IMR-90 (cell line): ENCODE measurements around the gene SEC22A. TPM values are rescaled to one million over a fixed set of nuclear protein-coding genes. Genes with fewer than 3 reads are reported as not detected.

ENCODE experiments used
- ATAC-seq: fragments of 200-7000 bp; cut with Tn5 transposase; 2 replicates; pipeline ENCODE4 v1.9.1; 2020; ENCODE audit warnings: low read depth, mild to moderate bottlenecking, moderate library complexity
- BruUV-seq: library from RNA; stranded (reverse); fragments of 400-500 nt; replicated peaks from 2 replicates; lab custom pipeline; 2021; lab: Mats Ljungman, UMichigan
- CTCF ChIA-PET: fragments of 300-600 bp; formaldehyde crosslinking; extraction: SDS; loops from one replicate; lab custom pipeline; 2021; ENCODE audit warnings: antibody characterized with exemption; lab: Yijun Ruan, JAX
- POLR2A ChIA-PET: fragments of 300-600 bp; sonication (Branson Sonifier 250); formaldehyde crosslinking; loops from one replicate; lab custom pipeline; 2022; ENCODE audit warnings: antibody characterized with exemption; ENCODE audit not compliant: unreplicated experiment; lab: Charles Lee
- DNase-seq: peaks from one replicate; pipeline ENCODE4 v3.0.0; 2013
- H2AFZ ChIP-seq: replicated peaks from 2 replicates; pipeline ENCODE3; 2013; ENCODE audit warnings: low read length, mild to moderate bottlenecking; ENCODE audit not compliant: poor library complexity
- H2AK5ac ChIP-seq: 2 replicates; pipeline ENCODE4 v1.6.1; 2013; ENCODE audit warnings: low read depth, low read length, inconsistent platforms
- H2AK9ac ChIP-seq: replicated peaks from 2 replicates; pipeline ENCODE3; 2013; ENCODE audit warnings: mild to moderate bottlenecking, low read depth, low read length, moderate library complexity; ENCODE audit not compliant: poor library complexity
- H2BK120ac ChIP-seq: 2 replicates; pipeline ENCODE4 v1.6.1; 2013; ENCODE audit warnings: low read depth, low read length, inconsistent platforms
- H2BK15ac ChIP-seq: 3 replicates; pipeline ENCODE4 v1.6.1; 2013; ENCODE audit warnings: low read depth, low read length, inconsistent platforms
- H2BK20ac ChIP-seq: 2 replicates; pipeline ENCODE4 v1.6.1; 2013; ENCODE audit warnings: low read depth, mild to moderate bottlenecking, inconsistent platforms, low read length, moderate library complexity
- H2BK5ac ChIP-seq: 2 replicates; pipeline ENCODE4 v1.6.1; 2013; ENCODE audit warnings: mild to moderate bottlenecking, low read depth, low read length, inconsistent platforms; ENCODE audit not compliant: poor library complexity, severe bottlenecking
- H3K14ac ChIP-seq: replicated peaks from 2 replicates; pipeline ENCODE4 v1.6.1; 2013; ENCODE audit warnings: low read depth, low read length, inconsistent platforms
- H3K18ac ChIP-seq: 2 replicates; pipeline ENCODE4 v1.6.1; 2013; ENCODE audit warnings: low read depth, low read length, control low read depth
- H3K23ac ChIP-seq: 2 replicates; pipeline ENCODE4 v1.6.1; 2013; ENCODE audit warnings: low read depth, low read length, inconsistent platforms
- H3K27ac ChIP-seq: 2 replicates; pipeline ENCODE4 v1.5.1; 2013; ENCODE audit warnings: mild to moderate bottlenecking, control low read depth, low read length; ENCODE audit not compliant: insufficient read depth
- H3K27me3 ChIP-seq: 2 replicates; pipeline ENCODE4 v1.6.1; 2013; ENCODE audit warnings: low read length; ENCODE audit not compliant: control insufficient read depth, insufficient read depth
- H3K36me3 ChIP-seq: 2 replicates; pipeline ENCODE4 v1.6.1; 2013; ENCODE audit warnings: low read length, mixed read lengths; ENCODE audit not compliant: control insufficient read depth, insufficient read depth
- H3K4ac ChIP-seq: 2 replicates; pipeline ENCODE4 v1.6.1; 2013; ENCODE audit warnings: low read depth, low read length, inconsistent platforms
- H3K4me1 ChIP-seq: 2 replicates; pipeline ENCODE4 v1.6.1; 2013; ENCODE audit warnings: low read length, mixed read lengths; ENCODE audit not compliant: control insufficient read depth, insufficient read depth
- H3K4me2 ChIP-seq: 2 replicates; pipeline ENCODE4 v1.6.1; 2013; ENCODE audit warnings: low read depth, mild to moderate bottlenecking, control low read depth, low read length, moderate library complexity
- H3K4me3 ChIP-seq: 2 replicates; pipeline ENCODE4 v1.5.1; 2013; ENCODE audit warnings: low read depth, mild to moderate bottlenecking, control low read depth, low read length, moderate library complexity; ENCODE audit not compliant: insufficient read depth
- H3K56ac ChIP-seq: 2 replicates; pipeline ENCODE4 v1.6.1; 2013; ENCODE audit warnings: low read length, inconsistent platforms; ENCODE audit not compliant: insufficient read depth; ENCODE audit errors: extremely low read depth
- H3K79me1 ChIP-seq, 2 experiments: 2 replicates each; pipeline ENCODE4 v1.6.1; 2013; ENCODE audit warnings: low read length in 2 of 2, inconsistent platforms in 1 of 2, low read depth in 1 of 2
- H3K9ac ChIP-seq: 2 replicates; pipeline ENCODE4 v1.6.1; 2013; ENCODE audit warnings: low read depth, low read length, control low read depth
- H3K9me1 ChIP-seq: 2 replicates; pipeline ENCODE4 v1.6.1; 2013; ENCODE audit warnings: low read length, inconsistent platforms; ENCODE audit not compliant: insufficient read depth
- H3K9me3 ChIP-seq: 2 replicates; pipeline ENCODE4 v1.6.1; 2013; ENCODE audit warnings: low read length; ENCODE audit not compliant: control insufficient read depth, insufficient read depth
- H4K20me1 ChIP-seq: 2 replicates; pipeline ENCODE4 v1.6.1; 2013; ENCODE audit warnings: low read length, inconsistent platforms; ENCODE audit not compliant: insufficient read depth
- H4K5ac ChIP-seq: 2 replicates; pipeline ENCODE4 v1.6.1; 2013; ENCODE audit warnings: mild to moderate bottlenecking, low read depth, low read length, control low read depth
- H4K8ac ChIP-seq, 2 experiments: 2 replicates each; pipeline ENCODE4 v1.6.1; 2013; ENCODE audit warnings: low read depth in 2 of 2, low read length in 2 of 2, control low read depth in 1 of 2, inconsistent platforms in 1 of 2
- H4K91ac ChIP-seq: 2 replicates; pipeline ENCODE4 v1.6.1; 2013; ENCODE audit warnings: low read depth, low read length, inconsistent platforms; ENCODE audit not compliant: insufficient read depth
- MAFK ChIP-seq: IDR thresholded peaks from 2 replicates; pipeline ENCODE4 v1.6.1; 2012; ENCODE audit warnings: low read depth, low read length, improper control_type of control experiment
- MXI1 ChIP-seq: IDR thresholded peaks from 2 replicates; pipeline ENCODE4 v1.6.1; 2012; ENCODE audit warnings: low read depth, mild to moderate bottlenecking, low read length, moderate library complexity, borderline replicate concordance
- NFE2L2 ChIP-seq: fragments of 150-350 bp; IDR thresholded peaks from 2 replicates; pipeline ENCODE4 v1.6.1; 2016; ENCODE audit warnings: low read depth, mild to moderate bottlenecking, low read length
- RCOR1 ChIP-seq: IDR thresholded peaks from 2 replicates; pipeline ENCODE4 v1.6.1; 2012; ENCODE audit warnings: mild to moderate bottlenecking, low read length, improper control_type of control experiment; ENCODE audit not compliant: insufficient replicate concordance
- WGBS, 2 experiments: methylation state at CpG; one replicate each; pipeline versions ENCODE4 v1.1.5 to v1.1.7; 2013; ENCODE audit warnings: missing lambda C conversion rate in 2 of 2; ENCODE audit not compliant: insufficient read length in 1 of 2; ENCODE audit errors: extremely low coverage in 2 of 2; 5-methylcytosine and 5-hydroxymethylcytosine counted together
- dilution Hi-C: fragments of 300-500 bp; cut with HindIII; formaldehyde crosslinking; loops from one replicate; pipeline ENCODE4 v1.14.3; 2018; ENCODE audit warnings: low sequenced_read_pairs; ENCODE audit not compliant: unreplicated experiment
- in situ Hi-C: fragments of 300-500 bp; cut with MboI; formaldehyde crosslinking; loops from 3 replicates; pipeline ENCODE4 v1.14.3; 2019; ENCODE audit warnings: low sequenced_read_pairs, inconsistent platforms, mixed read lengths
- intact Hi-C: fragments of 100-400 bp; cut with micrococcal nuclease; formaldehyde crosslinking; loops from 2 replicates; pipeline ENCODE4 v1.10.0; 2022
- polyA plus RNA-seq, 3 experiments: library from polyadenylated mRNA; depleted of rRNA; stranded (reverse); fragments of >200 nt; gene quantifications; 2 replicates each; pipeline ENCODE4 v1.2.3, GENCODE V29; 2012; ENCODE audit warnings: low replicate concordance in 1 of 3
- total RNA-seq: library from RNA; depleted of rRNA; stranded (reverse); fragments of >200 nt; gene quantifications from 2 replicates; pipeline ENCODE4 v1.2.3, GENCODE V29; 2012

Gene SEC22A
- total and polyA plus RNA-seq, 2 of the 4 experiments (the other 2 are of a cell fraction) = 17.5 to 36.0 TPM

DNA sequence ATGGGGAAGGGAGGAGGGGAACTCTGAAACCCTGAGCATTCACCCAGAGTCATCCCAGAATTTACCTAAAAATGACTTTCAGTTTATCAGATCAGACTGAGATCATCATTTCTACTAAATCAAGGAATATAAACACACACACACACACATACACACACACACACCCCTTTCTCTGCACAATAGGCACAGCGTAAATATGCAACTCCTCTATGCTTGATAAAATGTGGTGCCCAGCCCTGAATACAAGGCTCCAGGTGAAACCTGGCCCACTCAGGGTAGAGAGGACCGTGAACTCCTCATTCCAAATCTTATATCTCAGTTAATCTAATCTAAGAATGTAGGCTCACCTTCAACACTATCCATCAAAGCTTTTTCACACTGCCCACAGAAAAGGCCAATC, 31.8 kb upstream of the SEC22A start:
- no peak overlapping the region for H3K4me3 ChIP-seq
- no peak overlapping the region for H2BK5ac ChIP-seq
- H3K18ac ChIP-seq = no peak overlapping the region
- dilution Hi-C loops (no loop called here), in situ Hi-C loops (no loop called here), intact Hi-C loops (no loop called here)
- H3K27ac ChIP-seq = no peak overlapping the region
- no peak overlapping the region for H2BK120ac ChIP-seq
- CTCF ChIA-PET = no interaction called here
- no TSS peak for BruUV-seq
- no peak overlapping the region for H3K56ac ChIP-seq
- no peak overlapping the region for H3K9ac ChIP-seq
- H3K4ac ChIP-seq = no peak overlapping the region
- 0 out of 2 replicates have a peak, but pooled peaks cover 4% of the 10 kb centered on the region for H3K9me1 ChIP-seq
- H2AK9ac ChIP-seq = no peak overlapping the region
- H2AFZ ChIP-seq = peak overlapping the region; percentile 28
- peaks cover 5% of the 10 kb centered on the region; the same call in 1 of the 2 replicates for H3K4me1 ChIP-seq
- ATAC-seq (no peak), DNase-seq (peak; percentile 2)
- POLR2A ChIA-PET = no interaction called here
- no peak overlapping the region for H2BK15ac ChIP-seq
- TF ChIP-seq MAFK = no peak
- TF ChIP-seq RCOR1 = no peak
- TF ChIP-seq NFE2L2 = no peak
- no peak for TF ChIP-seq MXI1
- no peak overlapping the region for H3K23ac ChIP-seq
- no peaks in the 10 kb centered on the region for H3K79me1 ChIP-seq
- H3K4me2 ChIP-seq = no peak overlapping the region
- no peaks in the 10 kb centered on the region for H3K9me3 ChIP-seq
- no peak overlapping the region for H2BK20ac ChIP-seq
- H3K14ac ChIP-seq = no peak overlapping the region
- no peaks in the 10 kb centered on the region for H4K20me1 ChIP-seq
- H3K27me3 ChIP-seq = no peaks in the 10 kb centered on the region
- no peak overlapping the region for H2AK5ac ChIP-seq
- no CpG with 5 or more reads among the region's 2 CpGs for WGBS, 2 experiments
- H3K36me3 ChIP-seq = peaks cover 5% of the 10 kb centered on the region; the same call in 1 of the 2 replicates
- H4K91ac ChIP-seq = no peak overlapping the region
- no peak overlapping the region for H4K5ac ChIP-seq
- no peak overlapping the region for H4K8ac ChIP-seq
